Natural killer cell (primary cell): ENCODE measurements around the gene RARB. TPM values are rescaled to one million over a fixed set of nuclear protein-coding genes. Genes with fewer than 3 reads are reported as not detected.

Source experiments
- ATAC-seq, 3 donors: fragments of 150-1000 bp in 2 of 3; fragments of 200-7000 bp in 1 of 3; cut with Tn5 transposase; 1 replicate in 1 of 3; 2 replicates in 2 of 3; pipeline ENCODE4 v1.10.0; 2021; ENCODE audit warnings: mild to moderate bottlenecking in 2 of 3, moderate library complexity in 2 of 3
- DNase-seq, 2 donors: peaks; one replicate each; pipeline versions ENCODE4 v3.0.0 to v3.0.0-alpha.2; 2013 to 2021; ENCODE audit warnings: mixed read lengths in 1 of 2
- H3K27ac ChIP-seq: one replicate; pipeline ENCODE4 v1.5.1; 2013; ENCODE audit warnings: mild to moderate bottlenecking, low read length
- H3K27me3 ChIP-seq: one replicate; pipeline ENCODE4 v1.6.1; 2013; ENCODE audit warnings: low read length; ENCODE audit not compliant: control insufficient read depth, insufficient read depth
- H3K36me3 ChIP-seq: one replicate; pipeline ENCODE4 v1.6.1; 2013; ENCODE audit warnings: low read length; ENCODE audit not compliant: control insufficient read depth, insufficient read depth
- H3K4me1 ChIP-seq: one replicate; pipeline ENCODE4 v1.6.1; 2013; ENCODE audit warnings: low read length; ENCODE audit not compliant: control insufficient read depth, insufficient read depth
- H3K4me3 ChIP-seq: one replicate; pipeline ENCODE4 v1.5.1; 2013; ENCODE audit warnings: low read length
- H3K9me3 ChIP-seq: one replicate; pipeline ENCODE4 v1.6.1; 2013; ENCODE audit warnings: low read length; ENCODE audit not compliant: control insufficient read depth, insufficient read depth
- H3K27ac Mint-ChIP-seq, 2 donors: one replicate each; pipeline ENCODE4 v1.8.0; 2022; ENCODE audit warnings: mild to moderate bottlenecking in 2 of 2, mixed read lengths in 2 of 2, moderate library complexity in 1 of 2
- H3K27me3 Mint-ChIP-seq, 2 donors: one replicate each; pipeline ENCODE4 v1.8.0; 2022; ENCODE audit warnings: low read depth in 2 of 2, mixed read lengths in 2 of 2
- H3K36me3 Mint-ChIP-seq: one replicate; pipeline ENCODE4 v1.8.0; 2022; ENCODE audit warnings: mixed read lengths
- H3K4me1 Mint-ChIP-seq, 2 donors: one replicate each; pipeline ENCODE4 v1.8.0; 2022; ENCODE audit warnings: mixed read lengths in 2 of 2
- H3K4me3 Mint-ChIP-seq: one replicate; pipeline ENCODE4 v1.8.0; 2022; ENCODE audit warnings: mild to moderate bottlenecking, moderate library complexity, mixed read lengths
- H3K9me3 Mint-ChIP-seq, 2 donors: one replicate each; pipeline ENCODE4 v1.8.0; 2022; ENCODE audit warnings: mixed read lengths in 2 of 2
- WGBS: methylation state at CpG from one replicate; pipeline ENCODE4 v1.1.7; 2013; ENCODE audit warnings: missing lambda C conversion rate; ENCODE audit not compliant: insufficient coverage; 5-methylcytosine and 5-hydroxymethylcytosine counted together
- intact Hi-C: fragments of 100-400 bp; cut with micrococcal nuclease; formaldehyde crosslinking; loops from one replicate; pipeline ENCODE4 v1.14.2; 2022
- total RNA-seq, 4 donors: library from RNA; stranded (reverse); fragments of 120-200 nt in 1 of 4; gene quantifications; one replicate each; pipeline versions ENCODE4 v1.2.3 to v1.2.4, GENCODE V29; 2013 to 2022
- TF ChIP-seq, protein P1 (sequence below): fragments of 200-600 bp; IDR thresholded peaks from one replicate; pipeline ENCODE4 v1.8.0; 2022; ENCODE audit warnings: antibody characterized with exemption

RARB gene
- total RNA-seq, 3 donors from 2014 or later (not counting 1 experiment from before 2014, with no cell fraction given), result not detected

DNA sequence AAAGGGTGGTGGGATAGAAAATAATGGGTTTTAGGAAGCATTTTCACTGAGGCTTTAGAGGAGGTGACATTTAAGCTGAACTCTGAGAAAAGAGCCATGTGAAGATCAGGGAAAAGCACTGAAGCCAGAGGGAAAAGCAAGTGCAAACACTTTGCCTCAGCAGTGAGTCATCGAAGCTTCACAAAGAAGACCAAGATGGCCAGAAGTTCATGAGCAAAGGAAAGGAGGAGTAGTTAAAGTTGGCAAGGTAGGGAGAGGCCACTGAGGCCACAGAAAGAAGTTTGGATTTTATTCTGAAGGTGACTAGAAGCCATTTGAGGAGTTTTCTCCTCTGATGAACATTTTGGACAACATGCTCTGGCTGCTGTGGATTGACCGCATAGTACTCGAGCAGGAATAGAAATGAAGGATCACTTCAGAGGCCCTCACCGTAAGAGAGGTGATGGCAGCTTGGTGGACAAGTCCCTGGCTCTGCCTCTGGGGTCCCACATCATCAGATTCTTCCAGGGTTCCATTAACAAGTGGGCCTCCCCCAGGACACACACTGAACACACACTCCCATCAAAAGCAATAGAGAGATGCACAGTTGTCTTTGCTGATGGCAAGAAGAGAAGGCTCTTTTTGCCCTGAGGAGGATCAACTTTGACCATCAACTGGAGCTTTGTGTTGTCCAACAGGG is 161.2 kb downstream of the RARB start:
- ATAC-seq (no peak), DNase-seq (no peak)
- 95% methylated on average over 4 of the region's 4 CpGs for WGBS
- Mint-ChIP-seq H3K27ac (peak overlapping the region in 1 of 2 donors; percentile 26), H3K4me3 (no peak overlapping the region), H3K27me3 (no peaks in the 10 kb centered on the region), H3K4me1 (peaks cover 13 to 17% of the 10 kb centered on the region in 2 donors), H3K36me3 (no peaks in the 10 kb centered on the region), H3K9me3 (no peaks in the 10 kb centered on the region)
- no peaks in the 10 kb centered on the region for H3K27me3 ChIP-seq
- no peaks in the 10 kb centered on the region for H3K9me3 ChIP-seq
- intact Hi-C loops, result no loop called here
- H3K4me1 ChIP-seq, result no peaks in the 10 kb centered on the region
- H3K27ac ChIP-seq, result no peak overlapping the region
- TF ChIP-seq, protein P1, sequence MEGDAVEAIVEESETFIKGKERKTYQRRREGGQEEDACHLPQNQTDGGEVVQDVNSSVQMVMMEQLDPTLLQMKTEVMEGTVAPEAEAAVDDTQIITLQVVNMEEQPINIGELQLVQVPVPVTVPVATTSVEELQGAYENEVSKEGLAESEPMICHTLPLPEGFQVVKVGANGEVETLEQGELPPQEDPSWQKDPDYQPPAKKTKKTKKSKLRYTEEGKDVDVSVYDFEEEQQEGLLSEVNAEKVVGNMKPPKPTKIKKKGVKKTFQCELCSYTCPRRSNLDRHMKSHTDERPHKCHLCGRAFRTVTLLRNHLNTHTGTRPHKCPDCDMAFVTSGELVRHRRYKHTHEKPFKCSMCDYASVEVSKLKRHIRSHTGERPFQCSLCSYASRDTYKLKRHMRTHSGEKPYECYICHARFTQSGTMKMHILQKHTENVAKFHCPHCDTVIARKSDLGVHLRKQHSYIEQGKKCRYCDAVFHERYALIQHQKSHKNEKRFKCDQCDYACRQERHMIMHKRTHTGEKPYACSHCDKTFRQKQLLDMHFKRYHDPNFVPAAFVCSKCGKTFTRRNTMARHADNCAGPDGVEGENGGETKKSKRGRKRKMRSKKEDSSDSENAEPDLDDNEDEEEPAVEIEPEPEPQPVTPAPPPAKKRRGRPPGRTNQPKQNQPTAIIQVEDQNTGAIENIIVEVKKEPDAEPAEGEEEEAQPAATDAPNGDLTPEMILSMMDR, result no peak
- no peaks in the 10 kb centered on the region for H3K36me3 ChIP-seq
- H3K4me3 ChIP-seq, result no peak overlapping the region

DNA sequence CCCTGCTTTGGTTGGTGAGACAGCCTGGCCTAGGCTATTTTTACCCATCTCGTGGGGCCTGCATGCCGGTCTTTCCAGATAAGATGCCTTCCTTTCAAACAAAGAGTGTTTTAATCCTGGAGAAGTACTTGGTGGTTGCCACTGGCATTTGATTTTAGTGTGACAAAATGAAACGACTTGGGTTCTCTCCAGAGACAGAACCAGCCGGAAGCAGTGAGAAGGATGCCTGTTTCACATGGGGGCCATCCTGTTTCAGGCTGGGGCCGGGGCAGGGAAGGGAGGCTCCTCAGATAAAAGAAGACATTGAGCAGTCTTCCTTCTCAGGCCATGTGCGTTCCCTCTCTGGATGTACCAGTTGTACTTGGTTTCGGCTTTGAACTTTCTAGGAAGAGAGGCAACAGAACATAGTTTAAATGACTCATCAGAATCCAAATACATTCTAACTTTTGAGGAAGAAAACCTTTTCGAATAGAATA is 161.8 kb downstream of the RARB start:
- no peak overlapping the region for H3K4me3 ChIP-seq
- H3K27me3 ChIP-seq, result no peaks in the 10 kb centered on the region
- DNase-seq (no peak), ATAC-seq (no peak)
- no peaks in the 10 kb centered on the region for H3K9me3 ChIP-seq
- WGBS, result 93% methylated on average over 8 of the region's 8 CpGs
- intact Hi-C loops, result loop anchor here (5.0 to 10.0 kb wide), 2 partner anchors 625 to 1328 kb away; no protein-coding TSS in a partner anchor
- no peak overlapping the region for H3K27ac ChIP-seq
- Mint-ChIP-seq H3K27me3 (no peaks in the 10 kb centered on the region), H3K4me3 (no peak overlapping the region), H3K9me3 (no peaks in the 10 kb centered on the region), H3K27ac (no peak overlapping the region), H3K4me1 (peaks cover 13 to 17% of the 10 kb centered on the region in 2 donors), H3K36me3 (no peaks in the 10 kb centered on the region)
- H3K4me1 ChIP-seq, result no peaks in the 10 kb centered on the region
- TF ChIP-seq, protein P1, result no peak
- H3K36me3 ChIP-seq, result peaks cover 4% of the 10 kb centered on the region

DNA sequence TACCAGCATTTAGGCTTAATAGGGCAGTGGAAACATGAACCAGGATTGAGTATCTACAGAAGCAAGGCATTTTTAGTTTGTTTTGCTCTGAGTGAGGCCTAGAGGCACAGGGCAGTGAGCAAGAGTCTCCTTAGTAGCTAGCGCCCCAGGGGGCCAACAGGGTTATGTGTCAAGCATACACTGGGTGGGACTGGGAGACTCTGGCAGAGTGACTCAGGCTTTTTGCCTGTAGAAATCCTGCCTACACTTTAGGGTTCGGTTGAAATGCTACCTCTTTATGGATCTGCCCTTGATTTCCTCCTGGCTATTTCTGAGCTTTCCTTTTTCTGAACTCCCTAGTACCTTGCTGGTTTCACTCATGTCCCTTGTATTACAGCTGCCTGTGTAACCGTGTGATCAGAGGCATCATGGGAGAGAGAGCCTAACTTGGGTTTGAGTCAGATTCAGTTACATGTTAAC is 164.5 kb downstream of the RARB start:
- Histone ChIP-seq H3K27ac (no peak overlapping the region), H3K36me3 (peaks cover 24% of the 10 kb centered on the region), H3K27me3 (no peaks in the 10 kb centered on the region), H3K4me3 (no peak overlapping the region), H3K4me1 (no peaks in the 10 kb centered on the region), H3K9me3 (no peaks in the 10 kb centered on the region)
- intact Hi-C loops, result loop anchor here (5.0 to 10.0 kb wide), 2 partner anchors 628 to 1330 kb away; no protein-coding TSS in a partner anchor
- no peaks in the 10 kb centered on the region for H3K9me3 Mint-ChIP-seq
- peak overlapping the region in 1 of 2 donors; percentile 66 for H3K27ac Mint-ChIP-seq
- WGBS, result 55% methylated on average over 3 of the region's 3 CpGs
- DNase-seq (no peak), ATAC-seq (peak in 1 of 3 donors; percentile 41)
- H3K4me1 Mint-ChIP-seq, result peaks cover 13 to 17% of the 10 kb centered on the region in 2 donors
- no peak overlapping the region for H3K4me3 Mint-ChIP-seq
- H3K36me3 Mint-ChIP-seq, result peaks cover 10% of the 10 kb centered on the region
- TF ChIP-seq, protein P1, result no peak
- no peaks in the 10 kb centered on the region for H3K27me3 Mint-ChIP-seq
